Measurements from ENCODE around the gene TLCD1.
A peak's percentile ranks its signal among the peaks of the same experiment; 100 is the strongest.

The TLCD1 gene, protein sequence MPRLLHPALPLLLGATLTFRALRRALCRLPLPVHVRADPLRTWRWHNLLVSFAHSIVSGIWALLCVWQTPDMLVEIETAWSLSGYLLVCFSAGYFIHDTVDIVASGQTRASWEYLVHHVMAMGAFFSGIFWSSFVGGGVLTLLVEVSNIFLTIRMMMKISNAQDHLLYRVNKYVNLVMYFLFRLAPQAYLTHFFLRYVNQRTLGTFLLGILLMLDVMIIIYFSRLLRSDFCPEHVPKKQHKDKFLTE

DNA sequence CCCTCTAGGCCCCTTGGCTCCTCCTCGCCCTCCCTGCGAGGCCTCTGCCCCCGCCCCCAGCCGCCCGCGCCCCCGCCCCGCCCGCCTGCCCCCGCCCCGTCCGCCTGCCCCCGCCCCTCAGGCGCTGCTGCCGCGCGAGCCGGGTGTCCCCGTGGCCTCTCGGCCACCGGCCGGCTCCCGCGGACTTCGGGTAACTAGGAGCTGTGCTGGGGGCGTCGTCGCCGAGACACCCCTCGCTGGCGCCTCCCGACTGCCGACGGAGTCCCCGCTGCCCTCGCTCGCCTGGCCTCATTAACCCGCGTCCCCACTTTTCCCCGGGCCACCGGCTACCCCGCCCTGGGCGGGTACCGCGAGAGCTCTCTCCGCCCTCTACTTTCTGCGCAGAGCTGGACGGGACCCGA lies at the start of gene TLCD1:
TSS of gene TLCD1 (minus strand) at position 8 of the 401 bp plus-strand sequence. CDS start 136 bp downstream, outside the sequence.
- TF ChIP-seq, protein P1, sequence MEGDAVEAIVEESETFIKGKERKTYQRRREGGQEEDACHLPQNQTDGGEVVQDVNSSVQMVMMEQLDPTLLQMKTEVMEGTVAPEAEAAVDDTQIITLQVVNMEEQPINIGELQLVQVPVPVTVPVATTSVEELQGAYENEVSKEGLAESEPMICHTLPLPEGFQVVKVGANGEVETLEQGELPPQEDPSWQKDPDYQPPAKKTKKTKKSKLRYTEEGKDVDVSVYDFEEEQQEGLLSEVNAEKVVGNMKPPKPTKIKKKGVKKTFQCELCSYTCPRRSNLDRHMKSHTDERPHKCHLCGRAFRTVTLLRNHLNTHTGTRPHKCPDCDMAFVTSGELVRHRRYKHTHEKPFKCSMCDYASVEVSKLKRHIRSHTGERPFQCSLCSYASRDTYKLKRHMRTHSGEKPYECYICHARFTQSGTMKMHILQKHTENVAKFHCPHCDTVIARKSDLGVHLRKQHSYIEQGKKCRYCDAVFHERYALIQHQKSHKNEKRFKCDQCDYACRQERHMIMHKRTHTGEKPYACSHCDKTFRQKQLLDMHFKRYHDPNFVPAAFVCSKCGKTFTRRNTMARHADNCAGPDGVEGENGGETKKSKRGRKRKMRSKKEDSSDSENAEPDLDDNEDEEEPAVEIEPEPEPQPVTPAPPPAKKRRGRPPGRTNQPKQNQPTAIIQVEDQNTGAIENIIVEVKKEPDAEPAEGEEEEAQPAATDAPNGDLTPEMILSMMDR (IDR thresholded peaks at IDR 0.05) = no peak
- no peaks in the 10 kb centered on the region for H3K27me3 ChIP-seq (ENCODE audit: control insufficient read depth, insufficient read depth, low read length)
- H3K9ac ChIP-seq = no peak within 1 kb of the TSS
- peak within 1 kb of the TSS; percentile 99 for H2AFZ ChIP-seq
- peaks cover 24% of the 10 kb centered on the region for H3K4me1 ChIP-seq
- no peaks in the 10 kb centered on the region for H3K36me3 ChIP-seq (ENCODE audit: control insufficient read depth, insufficient read depth, low read length)
- peak within 1 kb of the TSS; percentile 92 for H3K4me3 ChIP-seq (ENCODE audit: low read depth, low read length)
- no peaks in the 10 kb centered on the region for H3K9me3 ChIP-seq (ENCODE audit: control insufficient read depth, low read length)
- peak within 1 kb of the TSS; percentile 95 for H3K27ac ChIP-seq
- H3K79me2 ChIP-seq = peaks cover 2% of the 10 kb centered on the region
- peak within 1 kb of the TSS; percentile 100 for H3K4me2 ChIP-seq (ENCODE audit: low read length)

DNA sequence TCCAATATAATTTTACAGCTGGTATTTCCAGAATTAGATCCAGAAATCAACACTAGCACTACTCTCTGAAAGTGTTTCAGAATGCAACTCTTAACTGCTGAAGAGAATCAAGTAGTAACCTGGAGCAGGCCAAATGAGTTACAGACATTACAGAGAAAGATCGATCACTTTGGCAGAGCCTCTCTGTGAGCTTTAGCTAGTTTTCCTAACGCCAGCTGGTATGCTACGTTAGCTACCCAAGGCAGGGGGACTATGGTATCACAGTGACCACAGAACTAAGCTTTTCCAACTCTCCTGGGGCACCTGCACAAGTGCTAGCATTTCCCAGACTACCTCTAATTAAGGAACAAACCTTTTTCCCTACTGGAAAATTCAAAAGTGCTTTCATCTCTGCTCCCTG lies 48.2 kb upstream of the TLCD1 start:
- Histone ChIP-seq H3K4me2 (ENCODE audit: low read length) (no peak overlapping the region), H2AFZ (no peak overlapping the region), H3K9ac (no peak overlapping the region), H3K79me2 (peaks cover 42% of the 10 kb centered on the region), H3K4me3 (ENCODE audit: low read depth, low read length) (no peak overlapping the region), H3K27ac (no peak overlapping the region), H3K36me3 (ENCODE audit: control insufficient read depth, insufficient read depth, low read length) (no peaks in the 10 kb centered on the region), H3K27me3 (ENCODE audit: control insufficient read depth, insufficient read depth, low read length) (no peaks in the 10 kb centered on the region), H3K9me3 (ENCODE audit: control insufficient read depth, low read length) (no peaks in the 10 kb centered on the region), H3K4me1 (no peaks in the 10 kb centered on the region)
- TF ChIP-seq, protein P1 (IDR thresholded peaks at IDR 0.05) = no peak

DNA sequence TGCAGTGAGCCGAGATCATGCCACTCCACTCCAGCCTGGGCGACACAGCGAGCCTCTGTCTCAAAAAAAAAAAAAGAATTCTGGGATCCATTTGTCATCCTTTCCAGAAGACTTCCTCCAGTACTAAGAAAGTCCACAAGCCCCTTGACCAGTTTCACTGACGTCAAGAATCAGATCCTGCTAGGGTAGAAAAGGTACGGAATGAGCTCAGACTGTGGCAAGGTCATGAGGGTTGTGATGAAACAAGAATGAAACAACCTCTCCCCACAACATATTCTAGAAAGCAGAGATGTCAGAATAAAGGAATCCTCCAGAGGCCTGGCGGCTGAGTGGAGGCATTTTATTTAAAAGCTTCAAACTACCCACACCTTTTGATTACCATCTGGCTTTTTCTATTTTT lies 47.7 kb upstream of the TLCD1 start:
- Histone ChIP-seq H3K36me3 (ENCODE audit: control insufficient read depth, insufficient read depth, low read length) (no peaks in the 10 kb centered on the region), H3K4me3 (ENCODE audit: low read depth, low read length) (no peak overlapping the region), H3K27me3 (ENCODE audit: control insufficient read depth, insufficient read depth, low read length) (no peaks in the 10 kb centered on the region), H3K4me2 (ENCODE audit: low read length) (no peak overlapping the region), H3K79me2 (peaks cover 37% of the 10 kb centered on the region), H3K27ac (no peak overlapping the region), H3K9ac (no peak overlapping the region), H2AFZ (no peak overlapping the region), H3K9me3 (ENCODE audit: control insufficient read depth, low read length) (no peaks in the 10 kb centered on the region), H3K4me1 (no peaks in the 10 kb centered on the region)
- TF ChIP-seq, protein P1 (IDR thresholded peaks at IDR 0.05) = no peak

DNA sequence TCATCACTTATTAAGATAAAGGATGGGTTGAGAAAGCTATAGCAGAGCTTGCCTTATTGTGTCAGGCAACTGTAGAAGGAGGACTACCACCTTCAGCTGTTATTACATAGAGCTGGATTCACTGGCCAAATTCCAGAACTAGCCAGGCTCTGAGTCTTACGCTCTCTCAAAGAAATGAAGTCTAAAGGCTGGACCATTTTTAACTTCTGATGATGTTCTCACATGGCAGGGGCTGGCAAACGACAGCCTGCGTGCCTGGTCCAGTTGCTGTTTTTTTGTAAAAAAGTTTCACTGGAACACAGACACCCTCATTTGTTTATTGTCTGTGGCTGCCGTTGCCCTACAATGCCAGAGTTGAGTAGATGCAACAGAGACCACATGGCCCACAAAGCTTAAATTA lies 39.0 kb upstream of the TLCD1 start:
- Histone ChIP-seq H3K27ac (no peak overlapping the region), H3K9me3 (ENCODE audit: control insufficient read depth, low read length) (no peaks in the 10 kb centered on the region), H3K9ac (no peak overlapping the region), H2AFZ (no peak overlapping the region), H3K4me2 (ENCODE audit: low read length) (no peak overlapping the region), H3K79me2 (peaks cover 8% of the 10 kb centered on the region), H3K27me3 (ENCODE audit: control insufficient read depth, insufficient read depth, low read length) (no peaks in the 10 kb centered on the region), H3K36me3 (ENCODE audit: control insufficient read depth, insufficient read depth, low read length) (no peaks in the 10 kb centered on the region), H3K4me1 (peaks cover 2% of the 10 kb centered on the region), H3K4me3 (ENCODE audit: low read depth, low read length) (no peak overlapping the region)
- TF ChIP-seq, protein P1 (IDR thresholded peaks at IDR 0.05) = no peak

DNA sequence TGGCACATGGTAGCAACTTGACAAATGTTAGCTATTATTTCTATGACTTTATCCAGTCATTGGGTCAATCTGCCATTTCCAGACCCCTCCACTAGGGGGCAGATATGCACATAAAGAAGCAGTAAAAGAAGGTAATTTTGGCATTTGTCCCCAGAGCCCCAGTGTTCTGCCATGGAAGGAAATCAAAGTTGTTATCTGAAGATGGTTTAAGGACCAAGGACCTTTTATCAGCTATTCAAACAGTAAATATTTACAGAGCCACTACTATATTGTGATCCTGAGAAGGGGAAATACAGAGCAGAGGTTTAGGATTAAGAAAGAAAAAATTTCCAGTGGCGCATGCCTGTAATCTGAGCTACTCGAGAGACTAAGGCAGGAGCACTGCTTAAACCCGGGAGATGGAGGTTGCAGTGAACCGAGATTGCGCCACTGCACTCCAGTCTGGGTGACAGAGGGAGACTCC lies 37.8 kb upstream of the TLCD1 start:
- TF ChIP-seq, protein P1 (IDR thresholded peaks at IDR 0.05) = peak; percentile 96
- no peak overlapping the region for H3K4me2 ChIP-seq (ENCODE audit: low read length)
- H3K79me2 ChIP-seq = peaks cover 3% of the 10 kb centered on the region
- no peaks in the 10 kb centered on the region for H3K27me3 ChIP-seq (ENCODE audit: control insufficient read depth, insufficient read depth, low read length)
- no peaks in the 10 kb centered on the region for H3K36me3 ChIP-seq (ENCODE audit: control insufficient read depth, insufficient read depth, low read length)
- H3K9me3 ChIP-seq (ENCODE audit: control insufficient read depth, low read length) = no peaks in the 10 kb centered on the region
- no peak overlapping the region for H3K4me3 ChIP-seq (ENCODE audit: low read depth, low read length)
- H3K27ac ChIP-seq = peak overlapping the region; percentile 24
- peaks cover 2% of the 10 kb centered on the region for H3K4me1 ChIP-seq
- H3K9ac ChIP-seq = no peak overlapping the region
- H2AFZ ChIP-seq = no peak overlapping the region

Measured in parathyroid adenoma (tissue), 2 donors.